Endothelial cell (in vitro differentiated cells): ENCODE results near the gene NADK2. TPM values are rescaled to one million over a fixed set of nuclear protein-coding genes. Genes with fewer than 3 reads are reported as not detected.

Source experiments
- DNase-seq: peaks from one replicate; pipeline ENCODE4 v3.0.0; 2021; ENCODE audit warnings: low spot score
- H3K27ac Mint-ChIP-seq: one replicate; pipeline ENCODE4 v1.8.0; 2021; ENCODE audit warnings: mixed read lengths, inconsistent platforms; ENCODE audit not compliant: unreplicated experiment
- H3K27me3 Mint-ChIP-seq: one replicate; pipeline ENCODE4 v1.8.0; 2021; ENCODE audit warnings: mild to moderate bottlenecking, moderate library complexity, mixed read lengths, inconsistent platforms; ENCODE audit not compliant: unreplicated experiment
- H3K36me3 Mint-ChIP-seq: one replicate; pipeline ENCODE4 v1.8.0; 2021; ENCODE audit warnings: mild to moderate bottlenecking, low read depth, mixed read lengths, inconsistent platforms; ENCODE audit not compliant: unreplicated experiment
- H3K4me1 Mint-ChIP-seq: one replicate; pipeline ENCODE4 v1.8.0; 2021; ENCODE audit warnings: mild to moderate bottlenecking, mixed read lengths, inconsistent platforms; ENCODE audit not compliant: unreplicated experiment
- H3K4me3 Mint-ChIP-seq: one replicate; pipeline ENCODE4 v1.8.0; 2021; ENCODE audit warnings: mild to moderate bottlenecking, mixed read lengths, inconsistent platforms; ENCODE audit not compliant: unreplicated experiment
- H3K9me3 Mint-ChIP-seq: one replicate; pipeline ENCODE4 v1.8.0; 2021; ENCODE audit warnings: mixed read lengths, inconsistent platforms; ENCODE audit not compliant: unreplicated experiment
- total RNA-seq: library from RNA; stranded (reverse); fragmentation: NEBNext Ultra II Directional; extraction: Animal tissue kit (Norgen Biotek cat#: 25700); gene quantifications from one replicate; pipeline ENCODE4 v1.2.1, GENCODE V29; 2021; ENCODE audit not compliant: unreplicated experiment
- TF ChIP-seq, protein P1 (sequence below): fragments of 200-600 bp; sonication (generic); IDR thresholded peaks from one replicate; pipeline ENCODE4 v1.5.0; 2021; ENCODE audit warnings: antibody characterized with exemption; ENCODE audit not compliant: unreplicated experiment

Gene NADK2
- total RNA-seq, 1 donor from 2014 or later = 27.0 TPM

DNA sequence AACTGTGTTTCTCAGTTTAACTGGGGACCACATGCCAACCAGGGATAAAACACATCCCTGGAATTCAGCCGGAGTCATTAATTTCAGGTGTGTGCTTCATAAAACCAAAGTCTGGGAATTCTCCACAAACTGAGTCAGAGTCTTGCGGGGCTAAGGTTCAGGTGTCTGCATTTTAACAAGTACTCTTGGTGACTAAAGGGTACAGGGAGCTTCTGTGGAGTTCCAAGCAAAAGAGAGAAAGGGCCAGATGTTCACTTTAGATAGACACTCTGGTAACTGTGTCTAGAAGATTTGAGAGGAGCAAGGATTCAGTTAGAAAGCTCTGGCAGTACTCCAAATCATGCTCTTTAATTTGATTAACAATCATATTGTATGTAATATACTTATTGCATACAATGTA is 4.0 kb downstream of the NADK2 start:
- H3K27ac Mint-ChIP-seq = no peak overlapping the region
- H3K36me3 Mint-ChIP-seq = no peaks in the 10 kb centered on the region
- TF ChIP-seq, protein P1, sequence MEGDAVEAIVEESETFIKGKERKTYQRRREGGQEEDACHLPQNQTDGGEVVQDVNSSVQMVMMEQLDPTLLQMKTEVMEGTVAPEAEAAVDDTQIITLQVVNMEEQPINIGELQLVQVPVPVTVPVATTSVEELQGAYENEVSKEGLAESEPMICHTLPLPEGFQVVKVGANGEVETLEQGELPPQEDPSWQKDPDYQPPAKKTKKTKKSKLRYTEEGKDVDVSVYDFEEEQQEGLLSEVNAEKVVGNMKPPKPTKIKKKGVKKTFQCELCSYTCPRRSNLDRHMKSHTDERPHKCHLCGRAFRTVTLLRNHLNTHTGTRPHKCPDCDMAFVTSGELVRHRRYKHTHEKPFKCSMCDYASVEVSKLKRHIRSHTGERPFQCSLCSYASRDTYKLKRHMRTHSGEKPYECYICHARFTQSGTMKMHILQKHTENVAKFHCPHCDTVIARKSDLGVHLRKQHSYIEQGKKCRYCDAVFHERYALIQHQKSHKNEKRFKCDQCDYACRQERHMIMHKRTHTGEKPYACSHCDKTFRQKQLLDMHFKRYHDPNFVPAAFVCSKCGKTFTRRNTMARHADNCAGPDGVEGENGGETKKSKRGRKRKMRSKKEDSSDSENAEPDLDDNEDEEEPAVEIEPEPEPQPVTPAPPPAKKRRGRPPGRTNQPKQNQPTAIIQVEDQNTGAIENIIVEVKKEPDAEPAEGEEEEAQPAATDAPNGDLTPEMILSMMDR = no peak
- H3K4me3 Mint-ChIP-seq = no peak overlapping the region
- H3K9me3 Mint-ChIP-seq = no peaks in the 10 kb centered on the region
- no peaks in the 10 kb centered on the region for H3K27me3 Mint-ChIP-seq
- H3K4me1 Mint-ChIP-seq = peaks cover 17% of the 10 kb centered on the region
- no peak for DNase-seq

DNA sequence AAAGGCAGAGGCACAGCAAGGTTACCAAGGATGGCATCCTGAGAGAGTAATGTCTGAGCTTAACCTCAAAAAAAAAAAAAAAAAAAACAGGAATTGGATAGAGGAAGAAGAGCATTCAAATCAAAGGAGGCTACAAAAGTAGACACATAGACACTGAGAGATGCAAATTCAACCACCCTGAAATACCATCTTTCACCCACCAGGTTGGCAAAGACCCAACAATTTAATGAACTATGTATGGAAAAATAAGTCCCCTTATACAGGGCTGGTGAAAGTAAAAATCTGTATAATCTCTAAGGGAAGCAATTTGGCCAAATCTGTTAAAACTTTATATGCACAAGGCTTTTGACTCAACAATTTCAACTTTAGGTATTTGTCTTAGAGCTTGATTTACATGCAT is 4.9 kb downstream of the NADK2 start:
- Mint-ChIP-seq H3K9me3 (no peaks in the 10 kb centered on the region), H3K4me1 (peaks cover 14% of the 10 kb centered on the region), H3K27me3 (no peaks in the 10 kb centered on the region), H3K36me3 (no peaks in the 10 kb centered on the region), H3K27ac (no peak overlapping the region), H3K4me3 (no peak overlapping the region)
- DNase-seq = no peak
- TF ChIP-seq, protein P1 = no peak

DNA sequence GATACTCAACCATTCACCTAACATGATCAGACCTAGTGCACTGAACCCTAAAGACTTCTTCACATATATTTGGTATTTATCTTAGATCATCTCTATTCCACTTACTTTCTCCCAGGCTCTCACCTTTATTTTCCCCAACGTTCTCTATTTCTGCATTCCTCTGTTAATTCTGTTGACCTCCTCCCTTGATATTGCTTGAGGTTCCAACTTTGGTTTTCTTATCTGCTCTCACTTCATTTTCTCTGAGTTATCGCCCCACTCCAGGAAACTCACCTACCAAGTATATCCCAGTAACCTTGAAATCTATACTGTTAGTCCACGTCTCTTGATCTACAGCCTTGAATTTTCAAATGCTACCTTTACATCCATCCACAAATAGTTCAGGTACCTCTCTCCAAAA is 9.2 kb downstream of the NADK2 start:
- H3K27ac Mint-ChIP-seq = no peak overlapping the region
- H3K4me1 Mint-ChIP-seq = peaks cover 8% of the 10 kb centered on the region

DNA sequence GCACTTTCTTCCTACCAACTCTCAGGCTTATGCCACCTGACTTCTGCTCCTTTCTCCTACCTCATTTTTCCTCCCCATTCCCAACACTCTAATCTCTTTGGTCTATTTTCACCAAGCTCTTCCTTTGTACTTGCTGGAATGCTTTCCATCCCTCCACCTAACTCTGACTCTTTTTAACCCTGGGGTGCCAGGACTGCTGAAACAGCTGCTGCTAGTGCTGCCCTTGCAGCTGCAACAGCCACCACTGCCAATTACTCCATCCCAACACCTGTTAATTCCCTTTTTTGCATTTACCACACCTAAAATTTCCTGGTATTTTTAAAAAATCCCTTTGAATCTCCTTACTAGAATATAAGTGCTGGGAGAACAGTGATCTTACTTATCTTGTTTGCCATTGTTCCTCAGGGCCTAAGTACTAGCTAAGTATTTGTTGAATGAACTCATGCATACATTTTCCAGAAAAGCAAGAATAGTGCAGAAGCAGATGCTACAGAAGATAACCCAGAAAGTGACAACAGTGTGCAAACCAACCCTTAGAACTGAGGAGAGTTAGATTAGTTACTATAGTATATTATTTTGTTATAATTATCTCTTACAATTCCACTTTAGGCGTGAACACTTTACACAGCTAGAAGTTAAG is 11.5 kb downstream of the NADK2 start:
- TF ChIP-seq, protein P1 = no peak
- H3K36me3 Mint-ChIP-seq = no peaks in the 10 kb centered on the region
- peaks cover 4% of the 10 kb centered on the region for H3K4me1 Mint-ChIP-seq
- H3K4me3 Mint-ChIP-seq = no peak overlapping the region
- no peak for DNase-seq
- H3K27me3 Mint-ChIP-seq = no peaks in the 10 kb centered on the region
- no peak overlapping the region for H3K27ac Mint-ChIP-seq
- H3K9me3 Mint-ChIP-seq = no peaks in the 10 kb centered on the region

More for the DNA sequence above, 9.2 kb downstream of the NADK2 start:
- Mint-ChIP-seq H3K27me3 (no peaks in the 10 kb centered on the region), H3K36me3 (no peaks in the 10 kb centered on the region), H3K4me3 (no peak overlapping the region), H3K9me3 (no peaks in the 10 kb centered on the region)
- TF ChIP-seq, protein P1 = no peak
- no peak for DNase-seq

DNA sequence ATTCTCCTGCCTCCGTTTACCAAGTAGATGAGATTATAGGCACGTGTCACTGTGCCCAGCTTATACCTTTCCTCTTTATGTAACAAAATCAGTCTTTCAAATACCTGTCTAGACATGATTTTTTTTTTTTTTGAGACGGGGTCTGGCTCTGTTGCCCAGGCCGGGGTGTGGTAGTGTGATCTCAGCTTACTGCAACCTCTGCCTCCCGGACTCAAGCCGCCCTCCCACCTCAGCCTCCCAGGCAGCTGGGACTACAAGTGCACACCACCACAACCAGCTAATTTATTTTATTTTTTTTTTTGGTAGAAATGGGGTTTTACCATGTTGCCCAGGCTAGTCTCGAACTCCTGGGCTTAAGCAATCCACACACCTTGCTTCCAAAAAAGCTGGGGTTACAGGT is 13.2 kb downstream of the NADK2 start:
- H3K9me3 Mint-ChIP-seq = no peaks in the 10 kb centered on the region
- H3K36me3 Mint-ChIP-seq = no peaks in the 10 kb centered on the region
- no peak for DNase-seq
- H3K4me3 Mint-ChIP-seq = no peak overlapping the region
- peaks cover 4% of the 10 kb centered on the region for H3K4me1 Mint-ChIP-seq
- no peaks in the 10 kb centered on the region for H3K27me3 Mint-ChIP-seq
- TF ChIP-seq, protein P1 = no peak
- no peak overlapping the region for H3K27ac Mint-ChIP-seq
